Transverse colon (tissue), 4 donors: ENCODE data around the gene CORO2A. TPM values are rescaled to one million over a fixed set of nuclear protein-coding genes. Genes with fewer than 3 reads are reported as not detected.

Source experiments
- DNase-seq: peaks from one replicate; pipeline ENCODE4 v3.0.0-alpha.2; 2019
- H3K27ac ChIP-seq, 4 donors: fragments of 200-600 bp; sonication (generic); 2 replicates each; pipeline ENCODE4 v1.5.1; 2016 to 2018; ENCODE audit warnings: inconsistent platforms in 4 of 4
- H3K27me3 ChIP-seq: fragments of 200-600 bp; sonication (generic); 2 replicates; pipeline ENCODE4 v1.5.1; 2017; ENCODE audit warnings: inconsistent platforms
- H3K36me3 ChIP-seq, 4 donors: fragments of 200-600 bp; sonication (generic); 2 replicates each; pipeline ENCODE4 v1.5.1; 2017 to 2019; ENCODE audit warnings: inconsistent platforms in 4 of 4
- H3K4me1 ChIP-seq, 4 donors: fragments of 200-600 bp; sonication (generic); 2 replicates each; pipeline ENCODE4 v1.5.1; 2017 to 2020; ENCODE audit warnings: inconsistent platforms in 4 of 4
- H3K4me3 ChIP-seq, 4 donors: fragments of 200-600 bp; sonication (generic); 1 replicate in 1 of 4; 2 replicates in 3 of 4; pipeline versions ENCODE4 v1.5.1 to v1.6.1; 2017 to 2019; ENCODE audit warnings: inconsistent platforms in 4 of 4
- H3K9me3 ChIP-seq, 2 donors: fragments of 200-600 bp; sonication (generic); 2 replicates each; pipeline ENCODE4 v1.5.1; 2017 to 2019; ENCODE audit warnings: inconsistent platforms in 2 of 2
- EP300 ChIP-seq: sonication (generic); formaldehyde crosslinking; IDR thresholded peaks from one replicate; pipeline ENCODE4 v1.6.1; 2017; ENCODE audit warnings: antibody characterized with exemption, low read depth
- POLR2A ChIP-seq: fragments of 450-650 bp; IDR thresholded peaks from one replicate; pipeline ENCODE4 v1.6.1; 2016; ENCODE audit warnings: antibody characterized with exemption, mild to moderate bottlenecking, moderate library complexity
- POLR2AphosphoS5 ChIP-seq, 3 donors: sonication (generic); formaldehyde crosslinking; IDR thresholded peaks; one replicate each; pipeline ENCODE4 v1.6.1; 2016; ENCODE audit warnings: antibody characterized with exemption in 3 of 3
- WGBS, 2 donors: methylation state at CpG; one replicate each; pipeline ENCODE4 v1.1.5; 2018; ENCODE audit warnings: low coverage in 1 of 2; 5-methylcytosine and 5-hydroxymethylcytosine counted together
- in situ Hi-C, 4 donors: fragments of 200-750 bp; cut with MboI; loops; one replicate each; pipeline versions ENCODE4 v1.15.0 to v1.15.1; 2017; ENCODE audit warnings: low sequenced_read_pairs in 3 of 4, low pct_ligation_motif_present in 1 of 4, low pct_unique_long_range_greater_than_20kb in 1 of 4
- intact Hi-C: fragments of 100-400 bp; cut with DNase I; formaldehyde crosslinking; loops from one replicate; pipeline ENCODE4 v1.15.1; 2023; ENCODE audit warnings: low total_unique reads
- total RNA-seq, 4 donors: library from RNA; depleted of rRNA; stranded (reverse); fragments of >200 nt; gene quantifications; one replicate each; pipeline ENCODE4 v1.1.0, GENCODE V29; 2016
- TF ChIP-seq, protein P1 (sequence below), 5 experiments: fragments of 200-600 bp in 3 of 5; fragments of 450-650 bp in 2 of 5; sonication (generic) in 3 of 5; IDR thresholded peaks; 1 replicate in 2 of 5; 2 replicates in 3 of 5; pipeline ENCODE4 v1.5.1; 2016 to 2017; ENCODE audit warnings: antibody characterized with exemption in 5 of 5, inconsistent platforms in 3 of 5, mild to moderate bottlenecking in 2 of 5, moderate library complexity in 1 of 5

The CORO2A gene
- total RNA-seq, 4 donors from 2014 or later: 10.0 to 59.1 (median 47.1) TPM

DNA sequence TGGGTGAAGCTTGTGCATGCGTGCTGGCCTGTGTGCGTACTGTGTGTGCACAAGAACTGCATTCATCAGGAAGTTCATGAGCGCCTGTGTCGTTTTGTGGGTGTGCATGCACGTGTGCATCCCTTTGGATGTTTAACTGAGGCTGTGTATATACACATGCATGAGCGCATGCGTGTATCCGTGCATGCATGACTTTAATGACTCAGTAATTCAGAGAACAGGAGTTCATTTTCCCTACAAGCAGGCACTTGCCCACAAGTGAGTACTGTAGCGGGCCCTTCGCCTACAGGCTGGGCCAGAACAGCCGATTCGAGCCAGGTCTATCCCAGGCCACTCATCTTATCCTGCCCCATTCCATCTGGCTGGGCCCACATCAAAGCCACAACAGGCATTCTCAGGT, 29.8 kb downstream of the CORO2A start:
- DNase-seq: no peak
- H3K4me3 ChIP-seq: no peak overlapping the region
- WGBS, 2 donors: 90% methylated on average over 12 of the region's 12 CpGs; no CpG with 5 or more reads in 1 of the 2 donors
- no peaks in the 10 kb centered on the region for H3K36me3 ChIP-seq
- no peaks in the 10 kb centered on the region for H3K9me3 ChIP-seq
- TF ChIP-seq POLR2AphosphoS5 (IDR thresholded peaks at IDR 0.05): no peak
- TF ChIP-seq POLR2A: no peak
- TF ChIP-seq EP300: no peak
- intact Hi-C loops: no loop called here
- no peaks in the 10 kb centered on the region for H3K27me3 ChIP-seq
- in situ Hi-C loops: no loop called here
- peaks cover 0 to 19% (median 1%) of the 10 kb centered on the region in 4 donors for H3K4me1 ChIP-seq
- H3K27ac ChIP-seq: no peak overlapping the region

- no peaks in the 10 kb centered on the region for H3K36me3 ChIP-seq
- DNase-seq: no peak
- peaks cover 0 to 19% (median 1%) of the 10 kb centered on the region in 4 donors for H3K4me1 ChIP-seq
- no peak overlapping the region for H3K4me3 ChIP-seq
- intact Hi-C loops: no loop called here
- H3K27me3 ChIP-seq: no peaks in the 10 kb centered on the region
- TF ChIP-seq EP300 (no peak), POLR2AphosphoS5 (IDR thresholded peaks at IDR 0.05) (no peak), POLR2A (no peak)
- TF ChIP-seq, protein P1, sequence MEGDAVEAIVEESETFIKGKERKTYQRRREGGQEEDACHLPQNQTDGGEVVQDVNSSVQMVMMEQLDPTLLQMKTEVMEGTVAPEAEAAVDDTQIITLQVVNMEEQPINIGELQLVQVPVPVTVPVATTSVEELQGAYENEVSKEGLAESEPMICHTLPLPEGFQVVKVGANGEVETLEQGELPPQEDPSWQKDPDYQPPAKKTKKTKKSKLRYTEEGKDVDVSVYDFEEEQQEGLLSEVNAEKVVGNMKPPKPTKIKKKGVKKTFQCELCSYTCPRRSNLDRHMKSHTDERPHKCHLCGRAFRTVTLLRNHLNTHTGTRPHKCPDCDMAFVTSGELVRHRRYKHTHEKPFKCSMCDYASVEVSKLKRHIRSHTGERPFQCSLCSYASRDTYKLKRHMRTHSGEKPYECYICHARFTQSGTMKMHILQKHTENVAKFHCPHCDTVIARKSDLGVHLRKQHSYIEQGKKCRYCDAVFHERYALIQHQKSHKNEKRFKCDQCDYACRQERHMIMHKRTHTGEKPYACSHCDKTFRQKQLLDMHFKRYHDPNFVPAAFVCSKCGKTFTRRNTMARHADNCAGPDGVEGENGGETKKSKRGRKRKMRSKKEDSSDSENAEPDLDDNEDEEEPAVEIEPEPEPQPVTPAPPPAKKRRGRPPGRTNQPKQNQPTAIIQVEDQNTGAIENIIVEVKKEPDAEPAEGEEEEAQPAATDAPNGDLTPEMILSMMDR (IDR thresholded peaks at IDR 0.05): no peak
- H3K27ac ChIP-seq: no peak overlapping the region
- 85 to 100% methylated on average over 1 to 4 of the region's 4 CpGs for WGBS, 2 donors
- H3K9me3 ChIP-seq: no peaks in the 10 kb centered on the region
- in situ Hi-C loops: no loop called here
Observed at GRCh38 chr9:98161851-98162250, 30.6 kb downstream of the CORO2A start.

DNA sequence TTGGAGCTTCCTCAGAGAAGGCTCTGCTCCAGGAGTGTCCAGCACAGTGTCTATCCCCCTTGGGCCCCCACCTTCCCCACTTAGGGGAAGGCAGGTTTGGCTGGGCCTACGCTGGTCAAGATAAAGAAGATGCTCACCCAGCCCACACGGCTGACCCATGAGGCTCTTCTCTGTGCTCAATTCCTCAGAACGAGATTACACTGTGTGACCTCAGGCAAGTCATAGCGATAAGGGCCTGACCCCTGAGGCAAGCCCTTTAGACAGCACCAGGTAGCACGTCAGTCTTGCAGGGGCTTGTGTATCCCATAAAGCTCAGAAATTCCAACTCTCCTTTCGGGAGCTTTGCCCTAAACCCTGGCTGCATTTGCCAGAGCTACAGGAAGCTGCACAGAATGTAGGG, 32.6 kb downstream of the CORO2A start:
- Histone ChIP-seq H3K4me1 (peaks cover 0 to 19% (median 1%) of the 10 kb centered on the region in 4 donors), H3K27me3 (no peaks in the 10 kb centered on the region), H3K36me3 (peaks cover 0 to 5% (median 0%) of the 10 kb centered on the region in 4 donors), H3K27ac (no peak overlapping the region), H3K9me3 (no peaks in the 10 kb centered on the region), H3K4me3 (no peak overlapping the region)
- intact Hi-C loops (no loop called here), in situ Hi-C loops (no loop called here)
- no peak for DNase-seq
- WGBS, 2 donors: 90% methylated on average over 6 of the region's 6 CpGs; no CpG with 5 or more reads in 1 of the 2 donors
- TF ChIP-seq EP300: no peak
- TF ChIP-seq POLR2A: no peak
- TF ChIP-seq POLR2AphosphoS5 (IDR thresholded peaks at IDR 0.05): no peak
- TF ChIP-seq, protein P1 (IDR thresholded peaks at IDR 0.05): no peak

- intact Hi-C loops: no loop called here
- Histone ChIP-seq H3K4me3 (no peak overlapping the region), H3K36me3 (peaks cover 0 to 5% (median 0%) of the 10 kb centered on the region in 4 donors), H3K27ac (no peak overlapping the region), H3K4me1 (peaks cover 0 to 17% (median 1%) of the 10 kb centered on the region in 4 donors), H3K9me3 (no peaks in the 10 kb centered on the region), H3K27me3 (no peaks in the 10 kb centered on the region)
- 91 to 96% methylated on average over 5 of the region's 5 CpGs for WGBS, 2 donors
- in situ Hi-C loops: no loop called here
- DNase-seq: no peak
- TF ChIP-seq POLR2AphosphoS5 (IDR thresholded peaks at IDR 0.05): no peak
- no peak for TF ChIP-seq POLR2A
- TF ChIP-seq EP300: no peak
- TF ChIP-seq, protein P1 (IDR thresholded peaks at IDR 0.05): no peak
Observed at GRCh38 chr9:98159301-98159700, 33.1 kb downstream of the CORO2A start.
